Fibroblast of villous mesenchyme (primary cell): ENCODE data around the gene ITPRIPL1. TPM values are rescaled to one million over a fixed set of nuclear protein-coding genes. Genes with fewer than 3 reads are reported as not detected.
A peak's percentile ranks its signal among the peaks of the same experiment; 100 is the strongest.

Experiments
- DNase-seq: peaks from one replicate; pipeline ENCODE4 v3.0.0-alpha.2; 2010; ENCODE audit warnings: low read depth
- H3K4me3 ChIP-seq: 2 replicates; pipeline ENCODE4 v1.5.1; 2011; ENCODE audit warnings: low read depth, mild to moderate bottlenecking, low read length
- CTCF ChIP-seq: IDR thresholded peaks from 2 replicates; pipeline ENCODE4 v1.5.1; 2012; ENCODE audit warnings: low read depth, mild to moderate bottlenecking, low read length; ENCODE audit not compliant: insufficient read depth
- total RNA-seq: library from RNA; depleted of rRNA; stranded (reverse); fragments of >200 nt; gene quantifications from 2 replicates; pipeline ENCODE4 v1.2.3, GENCODE V29; 2012

ITPRIPL1 gene
- total RNA-seq, 1 donor: 5.2 TPM

DNA sequence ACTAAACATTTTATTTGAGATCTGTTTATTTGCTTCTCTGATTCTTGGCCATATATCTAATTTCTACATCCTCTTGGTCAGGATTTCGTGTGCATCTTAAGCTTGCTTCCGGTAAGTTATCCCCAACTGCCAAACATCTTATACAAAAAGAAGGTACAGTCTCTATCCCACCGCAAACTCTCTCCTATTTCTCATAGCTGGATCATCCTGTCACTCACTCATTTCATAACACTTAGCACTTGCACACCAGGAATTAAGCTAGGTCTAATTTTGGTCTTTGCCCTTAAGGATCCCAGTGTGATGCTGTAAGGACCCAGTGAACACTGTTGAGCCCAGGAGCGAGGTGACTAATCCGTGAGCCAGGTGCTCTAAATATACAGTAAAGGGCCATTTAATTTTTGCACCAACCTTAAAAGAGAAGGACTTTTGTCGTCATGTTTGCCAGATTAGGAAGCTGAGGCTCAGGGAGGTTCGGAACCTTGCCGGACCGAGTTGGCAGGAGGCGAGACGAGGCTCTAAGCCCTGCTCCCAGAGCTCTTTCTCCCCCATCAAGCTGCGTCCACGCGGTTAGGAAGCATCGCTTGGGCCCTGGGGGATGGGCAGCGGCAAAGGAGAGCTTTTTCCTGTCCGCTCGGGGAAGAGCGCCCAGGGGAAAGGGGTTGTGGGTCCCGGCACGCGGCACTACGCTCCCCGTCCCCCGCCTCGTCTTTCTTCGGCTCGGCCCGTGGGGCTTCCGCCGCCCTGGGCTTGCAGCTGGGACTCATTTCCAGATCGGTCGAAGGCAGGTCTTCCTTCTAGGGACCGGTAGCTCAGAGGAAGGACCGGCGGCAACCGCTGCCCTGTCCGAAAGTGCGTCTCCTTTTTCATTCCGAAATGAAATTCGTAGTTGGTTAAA, 4.1 kb upstream of the ITPRIPL1 start:
- TF ChIP-seq CTCF: no peak
- H3K4me3 ChIP-seq: peak overlapping the region; percentile 67
- peak; percentile 21 for DNase-seq

DNA sequence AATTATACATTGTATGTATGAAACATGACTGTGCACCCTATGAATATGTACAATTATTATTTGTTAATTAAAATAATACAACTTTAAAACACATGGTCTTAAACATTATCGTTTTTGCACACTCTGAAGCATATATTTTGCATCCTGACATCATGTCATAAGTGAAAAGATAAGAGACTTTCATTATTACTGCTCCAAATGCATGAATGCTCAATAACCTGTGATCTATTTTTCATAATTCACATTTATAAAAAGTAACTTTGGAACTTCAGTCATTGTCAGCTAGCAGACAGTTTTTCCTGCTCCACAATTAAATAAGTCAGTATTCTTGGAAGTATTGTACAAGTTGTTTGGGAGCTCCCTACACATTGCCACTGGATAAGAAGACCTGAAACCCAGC, 1.3 kb upstream of the ITPRIPL1 start:
- no peak for TF ChIP-seq CTCF
- DNase-seq: no peak

DNA sequence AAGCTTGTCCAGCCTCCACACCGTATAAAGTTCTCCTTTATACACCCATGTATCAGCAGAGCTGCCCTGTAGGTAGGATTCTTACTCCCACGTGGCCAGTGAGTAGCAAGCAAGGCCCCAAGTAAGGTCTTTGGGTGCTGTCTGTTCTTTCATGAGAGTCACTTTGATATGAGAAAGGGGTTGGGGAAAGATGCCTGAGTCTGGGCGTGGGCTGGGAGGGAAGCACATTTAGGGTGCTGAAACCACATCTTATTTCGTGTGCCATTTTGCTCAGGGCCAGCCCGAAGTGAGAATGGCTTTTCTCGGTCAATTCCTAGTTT, 436 bp upstream of the ITPRIPL1 start:
- no peak for TF ChIP-seq CTCF
- H3K4me3 ChIP-seq: peak overlapping the region; percentile 64
- DNase-seq: no peak

More for the DNA sequence above, 1.3 kb upstream of the ITPRIPL1 start:
- H3K4me3 ChIP-seq: no peak overlapping the region

GRCh38 chr2:96325884-96326255, 753 bp downstream of the ITPRIPL1 start:
- DNase-seq: no peak
- H3K4me3 ChIP-seq: peak overlapping the region; percentile 64
- no peak for TF ChIP-seq CTCF

DNA sequence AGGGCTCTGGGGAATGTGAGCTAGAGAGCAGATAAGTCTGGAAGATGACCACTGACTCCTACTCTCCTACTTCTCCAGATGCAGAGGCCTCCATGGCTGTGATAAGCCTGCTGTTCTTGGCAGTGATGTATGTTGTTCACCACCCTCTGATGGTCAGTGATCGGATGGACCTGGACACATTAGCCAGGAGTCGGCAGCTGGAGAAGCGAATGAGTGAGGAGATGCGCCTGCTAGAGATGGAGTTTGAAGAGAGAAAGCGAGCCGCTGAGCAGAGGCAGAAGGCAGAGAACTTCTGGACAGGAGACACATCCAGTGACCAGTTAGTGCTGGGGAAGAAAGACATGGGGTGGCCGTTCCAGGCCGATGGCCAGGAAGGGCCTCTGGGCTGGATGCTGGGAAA, 1.4 kb downstream of the ITPRIPL1 start:
- no peak for DNase-seq
- no peak for TF ChIP-seq CTCF
- H3K4me3 ChIP-seq: no peak overlapping the region

DNA sequence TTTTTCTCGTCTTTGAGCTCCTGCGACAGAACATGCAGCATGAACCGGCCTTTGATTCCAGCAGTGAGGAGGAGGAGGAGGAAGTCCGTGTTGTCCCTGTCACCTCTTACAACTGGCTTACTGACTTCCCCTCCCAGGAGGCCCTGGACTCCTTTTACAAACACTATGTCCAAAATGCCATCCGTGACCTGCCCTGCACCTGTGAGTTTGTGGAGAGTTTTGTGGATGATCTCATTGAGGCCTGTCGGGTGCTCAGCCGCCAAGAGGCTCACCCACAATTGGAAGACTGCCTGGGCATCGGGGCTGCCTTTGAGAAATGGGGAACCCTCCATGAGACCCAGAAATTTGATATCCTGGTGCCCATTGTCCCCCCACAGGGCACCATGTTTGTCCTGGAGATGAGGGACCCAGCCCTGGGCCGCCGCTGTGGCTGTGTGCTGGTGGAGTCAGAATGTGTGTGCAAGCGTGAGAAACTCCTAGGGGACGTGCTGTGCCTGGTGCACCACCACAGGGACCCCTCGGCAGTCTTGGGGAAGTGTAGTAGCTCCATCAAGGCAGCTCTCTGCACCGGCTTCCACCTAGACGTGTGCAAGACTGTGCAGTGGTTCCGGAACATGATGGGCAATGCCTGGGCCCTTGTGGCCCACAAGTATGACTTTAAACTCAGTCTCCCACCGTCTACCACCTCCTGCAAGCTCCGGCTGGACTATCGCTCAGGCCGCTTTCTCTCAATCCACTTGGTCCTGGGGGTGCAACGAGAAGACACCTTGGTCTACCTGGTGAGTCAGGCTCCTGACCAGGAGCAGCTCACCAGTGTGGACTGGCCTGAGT, 2.1 kb downstream of the ITPRIPL1 start:
- H3K4me3 ChIP-seq: no peak overlapping the region
- DNase-seq: no peak
- no peak for TF ChIP-seq CTCF
